HepG2 (cell line): Measurements from ENCODE around the gene CTNNA2. TPM values are rescaled to one million over a fixed set of nuclear protein-coding genes. Genes with fewer than 3 reads are reported as not detected.

Source experiments
- ATAC-seq: fragments of 200-7000 bp; cut with Tn5 transposase; 3 replicates; pipeline ENCODE4 v1.9.1; 2020; ENCODE audit warnings: mild to moderate bottlenecking, moderate library complexity
- BruUV-seq: library from RNA; stranded (reverse); fragments of 400-500 nt; replicated peaks from 2 replicates; lab custom pipeline; 2021; lab: Mats Ljungman, UMichigan
- CTCF ChIA-PET: fragments of 300-600 bp; formaldehyde crosslinking; extraction: SDS; loops from one replicate; lab custom pipeline; 2021; ENCODE audit warnings: low total read pairs, inconsistent platforms, low intra/inter-chr PET ratio; lab: Yijun Ruan, JAX
- POLR2A ChIA-PET: fragments of 350-600 bp; sonication (Branson Sonifier 250); formaldehyde crosslinking; loops from one replicate; lab custom pipeline; 2020; ENCODE audit warnings: antibody characterized with exemption, inconsistent platforms; lab: Yijun Ruan, JAX
- DNase-seq: peaks from one replicate; pipeline ENCODE4 v3.0.0-alpha.2; 2015; ENCODE audit warnings: low spot score
- FAIRE-seq: peaks from 3 replicates; lab custom pipeline; 2011; peaks lifted over from hg19 to GRCh38; lab: Jason Lieb, UNC
- H2AFZ ChIP-seq: one replicate; pipeline ENCODE4 v1.6.1; 2011; ENCODE audit warnings: low read length, inconsistent platforms
- H3K27ac ChIP-seq: fragments of 300-600 bp; 3 replicates; pipeline ENCODE4 v1.8.0; 2011; ENCODE audit warnings: mixed run types, mild to moderate bottlenecking, mixed read lengths, low read length, inconsistent platforms; ENCODE audit not compliant: insufficient read depth; ENCODE audit errors: extremely low read length
- H3K27me3 ChIP-seq, 2 experiments: fragments of 200-600 bp in 1 of 2; 2 replicates in 1 of 2; 3 replicates in 1 of 2; pipeline versions ENCODE4 v1.6.0 to v1.8.0; 2011; ENCODE audit warnings: low read length in 2 of 2, mild to moderate bottlenecking in 2 of 2, moderate library complexity in 2 of 2, inconsistent platforms in 1 of 2; ENCODE audit not compliant: insufficient read depth in 2 of 2, control insufficient read depth in 1 of 2
- H3K36me3 ChIP-seq, 2 experiments: fragments of 200-600 bp in 1 of 2; replicated peaks in 1 of 2; 2 replicates in 1 of 2; 3 replicates in 1 of 2; pipeline versions ENCODE4 v1.5.1 to v1.8.0; 2011; ENCODE audit warnings: low read length in 2 of 2, inconsistent platforms in 1 of 2; ENCODE audit not compliant: insufficient read depth in 2 of 2, control insufficient read depth in 1 of 2
- H3K4me1 ChIP-seq: 2 replicates; pipeline ENCODE4 v1.5.1; 2012; ENCODE audit warnings: low read length, inconsistent platforms; ENCODE audit not compliant: insufficient read depth
- H3K4me2 ChIP-seq: 2 replicates; pipeline ENCODE4 v1.6.0; 2011; ENCODE audit warnings: low read depth, low read length, inconsistent platforms
- H3K4me3 ChIP-seq, 3 experiments: fragments of 200-600 bp in 1 of 3; sonication (generic), shearing (Covaris generic) in 1 of 3; replicated peaks in 1 of 3; 2 replicates each; pipeline ENCODE4 v1.5.1; 2011 to 2016; ENCODE audit warnings: low read length in 3 of 3, inconsistent platforms in 2 of 3, low read depth in 2 of 3, mild to moderate bottlenecking in 2 of 3, control low read depth in 1 of 3, mixed read lengths in 1 of 3; ENCODE audit not compliant: insufficient read depth in 1 of 3
- H3K79me2 ChIP-seq: one replicate; pipeline ENCODE4 v1.6.1; 2011; ENCODE audit warnings: low read length, inconsistent platforms; ENCODE audit not compliant: insufficient read depth
- H3K9ac ChIP-seq: 2 replicates; pipeline ENCODE4 v1.6.0; 2011; ENCODE audit warnings: mild to moderate bottlenecking, low read depth, low read length, inconsistent platforms; ENCODE audit not compliant: insufficient read depth
- H3K9me3 ChIP-seq: 2 replicates; pipeline ENCODE4 v1.5.1; 2012; ENCODE audit warnings: mild to moderate bottlenecking, low read length
- H4K20me1 ChIP-seq: 2 replicates; pipeline ENCODE4 v1.6.0; 2011; ENCODE audit warnings: inconsistent platforms, mild to moderate bottlenecking, low read length, moderate library complexity; ENCODE audit not compliant: insufficient read depth
- CEBPB ChIP-seq: IDR thresholded peaks from 2 replicates; pipeline ENCODE4 v1.6.1; 2011; ENCODE audit warnings: low read depth, low read length, improper control_type of control experiment, borderline replicate concordance
- CEBPG ChIP-seq: IDR thresholded peaks from 2 replicates; pipeline ENCODE4 v1.6.1; 2016
- CREB3 ChIP-seq: sonication (generic); formaldehyde crosslinking; IDR thresholded peaks from 2 replicates; pipeline ENCODE4 v1.5.0; 2020; ENCODE audit warnings: missing genetic modification reagents
- SCMH1 ChIP-seq: sonication (generic); formaldehyde crosslinking; IDR thresholded peaks from 2 replicates; pipeline ENCODE4 v1.9.0; 2021; ENCODE audit warnings: missing genetic modification reagents, mild to moderate bottlenecking, borderline replicate concordance
- TAF15 ChIP-seq: fragments of 200-400 bp; formaldehyde crosslinking; IDR thresholded peaks from one replicate; pipeline ENCODE4 v1.6.1; 2018; ENCODE audit warnings: mild to moderate bottlenecking, low read depth, low read length; ENCODE audit not compliant: poor library complexity, severe bottlenecking
- TEF ChIP-seq: sonication (generic); formaldehyde crosslinking; IDR thresholded peaks from 2 replicates; pipeline ENCODE4 v1.5.0; 2020; ENCODE audit warnings: missing genetic modification reagents
- ZNF235 ChIP-seq: sonication (generic); formaldehyde crosslinking; IDR thresholded peaks from 2 replicates; pipeline ENCODE4 v1.8.1; 2023; ENCODE audit warnings: mild to moderate bottlenecking, missing genetic modification reagents, borderline replicate concordance
- ZNF24 ChIP-seq: fragments of 450-650 bp; IDR thresholded peaks from 2 replicates; pipeline ENCODE4 v1.6.1; 2017; ENCODE audit warnings: antibody characterized with exemption, mild to moderate bottlenecking
- ZNF34 ChIP-seq: sonication (generic); formaldehyde crosslinking; IDR thresholded peaks from 2 replicates; pipeline ENCODE4 v1.4.0; 2020; ENCODE audit warnings: mild to moderate bottlenecking, missing genetic modification reagents, borderline replicate concordance
- ZNF619 ChIP-seq: sonication (generic); formaldehyde crosslinking; IDR thresholded peaks from 2 replicates; pipeline ENCODE4 v1.4.0; 2020; ENCODE audit warnings: mild to moderate bottlenecking, missing genetic modification reagents
- ZNF839 ChIP-seq: sonication (generic); formaldehyde crosslinking; IDR thresholded peaks from 2 replicates; pipeline ENCODE4 v1.4.0; 2020; ENCODE audit warnings: missing genetic modification reagents, mild to moderate bottlenecking, borderline replicate concordance
- ZNF883 ChIP-seq: sonication (generic); formaldehyde crosslinking; IDR thresholded peaks from 2 replicates; pipeline ENCODE4 v1.5.1; 2020; ENCODE audit warnings: mild to moderate bottlenecking, missing genetic modification reagents; ENCODE audit errors: not compliant biosample characterization
- WGBS: methylation state at CpG from one replicate; pipeline ENCODE4 v1.1.6; 2017; ENCODE audit warnings: low lambda C conversion rate; 5-methylcytosine and 5-hydroxymethylcytosine counted together
- in situ Hi-C: cut with HindIII; loops from 2 replicates; pipeline ENCODE4 v1.10.0; 2017; ENCODE audit warnings: low pct_unique_long_range_greater_than_20kb; ENCODE audit not compliant: extremely low pct_ligation_motif_present
- intact Hi-C: fragments of 100-400 bp; cut with micrococcal nuclease; formaldehyde crosslinking; loops from one replicate; pipeline ENCODE4 v1.10.0; 2022; ENCODE audit not compliant: unreplicated experiment
- polyA plus RNA-seq, 8 experiments: library from polyadenylated mRNA; depleted of rRNA in 3 of 8; stranded (reverse) in 7 of 8; unstranded in 1 of 8; fragments of >200 nt; fragmentation: Illumina TruSeq in 4 of 8; extraction: Trizol in 4 of 8; gene quantifications; 2 replicates each; pipeline versions ENCODE4 v1.2.1 to v1.2.3, GENCODE V29; 2011 to 2016; ENCODE audit warnings: low read depth in 4 of 8, missing spikeins in 1 of 8, mixed read lengths in 1 of 8; ENCODE audit not compliant: insufficient read depth in 1 of 8
- total RNA-seq, 5 experiments: library from RNA; depleted of rRNA; stranded (reverse); fragments of >200 nt; fragmentation: Illumina TruSeq; extraction: Trizol; gene quantifications; 2 replicates each; pipeline ENCODE4 v1.2.3, GENCODE V29; 2016; ENCODE audit warnings: low read depth in 1 of 5

The CTNNA2 gene
- total and polyA plus RNA-seq, 2 of the 13 experiments (the other 11 are each of a cell fraction or from before 2014, with no cell fraction given): not detected

GRCh38 chr2:80527119-80527518 is 1014.3 kb downstream of the CTNNA2 start:
- Histone ChIP-seq H3K9ac (no peak overlapping the region), H3K27ac (no peak overlapping the region), H3K4me1 (no peaks in the 10 kb centered on the region), H3K9me3 (peaks cover 40% of the 10 kb centered on the region), H3K4me2 (no peak overlapping the region), H3K4me3 (no peak overlapping the region), H3K36me3 (no peaks in the 10 kb centered on the region), H2AFZ (no peak overlapping the region), H3K27me3 (no peaks in the 10 kb centered on the region), H3K79me2 (no peaks in the 10 kb centered on the region), H4K20me1 (no peaks in the 10 kb centered on the region)
- ATAC-seq (no peak), DNase-seq (no peak), FAIRE-seq (no peak)
- intact Hi-C loops (no loop called here), in situ Hi-C loops (no loop called here)
- WGBS: 45% methylated on average over 3 of the region's 3 CpGs
- POLR2A ChIA-PET: no interaction called here
- no TSS peak for BruUV-seq
- TF ChIP-seq ZNF24 (no peak), ZNF34 (CRISPR knock-in tag) (no peak), ZNF883 (CRISPR knock-in tag) (no peak), ZNF839 (CRISPR knock-in tag) (no peak), ZNF619 (no peak), TEF (CRISPR knock-in tag) (no peak), CREB3 (CRISPR knock-in tag) (no peak), TAF15 (no peak), CEBPG (no peak), ZNF235 (CRISPR knock-in tag) (no peak), SCMH1 (CRISPR knock-in tag) (no peak), CEBPB (no peak)
- CTCF ChIA-PET: no interaction called here
